GM21515 (cell line): ENCODE results near the gene CRB2.

Source experiments
- ATAC-seq: cut with Tn5 transposase; IDR thresholded peaks from one replicate; pipeline ENCODE4 v1.9.1; 2021; ENCODE audit not compliant: unreplicated experiment

The CRB2 gene

DNA sequence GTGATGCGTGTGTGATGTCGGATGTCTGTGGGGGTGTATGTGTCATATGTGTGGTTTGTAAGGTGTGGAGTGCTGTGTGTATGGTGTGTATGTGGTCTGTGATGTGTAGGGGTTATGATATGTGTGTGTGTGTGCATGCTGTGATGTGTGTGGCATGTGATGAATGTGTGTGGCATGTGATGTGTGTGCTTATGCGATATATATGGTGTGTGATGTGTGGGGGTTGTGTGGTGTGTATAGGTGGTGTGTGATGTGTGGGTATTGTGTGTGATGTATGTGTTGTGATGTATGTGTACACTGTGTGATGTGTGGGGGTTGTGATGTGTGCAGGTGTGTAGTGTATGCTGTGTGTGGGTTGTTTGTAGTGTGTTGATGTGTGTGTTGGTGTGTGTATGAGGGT, 9.2 kb upstream of the CRB2 start:
- no peak for ATAC-seq

DNA sequence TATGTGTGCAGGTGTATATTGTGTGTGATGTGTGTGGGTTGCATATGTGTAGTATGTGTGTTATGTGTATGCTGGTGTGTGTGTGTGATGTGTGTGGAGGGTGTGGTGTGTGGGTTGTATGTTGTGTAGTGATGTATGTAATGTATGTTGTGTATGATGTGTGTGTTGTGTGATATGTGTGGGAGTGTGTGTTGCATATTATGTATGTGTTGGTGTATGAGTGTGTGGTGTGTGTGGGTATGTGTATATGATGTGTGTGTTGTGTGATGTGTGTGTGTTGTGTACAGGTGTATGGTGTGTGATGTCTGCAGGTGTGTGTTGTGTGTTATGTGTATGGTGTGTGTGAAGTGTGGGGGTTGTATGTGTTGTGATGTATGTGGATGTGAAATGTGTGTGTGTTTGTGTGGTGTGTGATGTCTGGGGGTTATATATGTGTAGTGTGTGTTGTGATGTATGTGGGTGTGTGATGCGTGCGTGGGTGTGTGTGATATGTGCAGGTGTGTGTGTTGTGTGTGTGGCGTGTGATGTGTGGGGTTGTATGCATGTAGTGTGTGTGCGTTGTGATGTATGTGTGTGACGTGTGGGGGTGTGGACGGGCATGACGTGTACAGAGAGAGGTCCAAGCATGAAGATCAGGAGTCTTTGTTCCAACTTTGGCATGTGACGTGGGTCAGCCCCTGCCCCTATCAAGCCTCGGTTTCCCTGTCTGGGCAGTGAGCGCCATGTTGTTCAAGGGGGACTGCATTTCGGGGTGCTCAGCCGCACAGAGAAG, 8.5 kb upstream of the CRB2 start:
- ATAC-seq, result no peak

DNA sequence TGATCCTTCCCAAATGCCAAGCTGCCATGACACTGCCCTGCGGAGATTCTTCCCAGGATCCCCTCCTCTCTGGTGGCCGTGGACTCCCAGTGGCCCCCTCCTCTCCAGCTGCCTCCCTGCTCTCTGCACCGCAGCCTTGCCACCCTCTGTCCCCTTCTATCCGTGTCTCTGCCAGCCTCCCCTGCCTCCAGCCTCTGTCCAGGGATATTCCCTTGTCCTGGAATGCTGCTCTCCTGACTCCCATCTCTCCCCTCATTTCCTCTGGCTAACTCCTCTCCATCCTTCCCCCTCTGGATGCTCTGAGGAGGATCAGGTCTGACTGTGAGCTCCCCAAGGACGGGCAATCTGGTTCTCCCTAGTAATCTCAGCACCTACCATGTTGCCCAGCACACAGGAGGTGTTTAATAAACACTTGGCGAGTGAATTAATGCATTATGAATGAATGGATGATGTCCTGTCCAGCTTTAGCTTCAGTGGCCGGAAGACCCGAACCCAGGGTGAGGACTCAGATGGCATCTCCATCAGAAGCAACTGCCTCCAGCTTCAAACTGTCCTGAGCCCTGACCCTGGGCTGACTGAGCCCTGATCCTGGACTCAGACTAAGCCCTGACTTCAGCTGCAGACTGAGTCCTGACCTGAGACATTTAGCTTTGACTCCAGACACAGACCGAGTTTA, 7.5 kb upstream of the CRB2 start:
- no peak for ATAC-seq

DNA sequence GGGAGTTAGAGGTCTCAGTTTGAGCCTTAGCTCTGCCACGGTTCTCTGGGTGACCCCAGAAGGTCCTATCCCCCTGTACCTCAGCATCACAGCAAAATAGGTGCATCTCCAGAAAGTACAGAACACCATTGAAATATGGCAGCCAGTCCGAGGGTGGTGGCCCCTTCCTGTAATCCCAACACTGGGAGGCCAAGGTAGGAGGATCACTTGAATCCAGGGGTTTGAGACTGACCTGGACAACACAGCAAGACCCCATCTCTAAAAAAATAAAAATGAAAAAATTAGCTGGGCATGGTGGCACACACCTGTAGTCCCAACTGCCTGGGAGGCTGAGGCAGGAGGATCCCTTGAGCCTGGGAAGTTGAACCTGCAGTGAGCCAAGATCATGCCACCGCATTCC, 7.0 kb upstream of the CRB2 start:
- ATAC-seq, result no peak

DNA sequence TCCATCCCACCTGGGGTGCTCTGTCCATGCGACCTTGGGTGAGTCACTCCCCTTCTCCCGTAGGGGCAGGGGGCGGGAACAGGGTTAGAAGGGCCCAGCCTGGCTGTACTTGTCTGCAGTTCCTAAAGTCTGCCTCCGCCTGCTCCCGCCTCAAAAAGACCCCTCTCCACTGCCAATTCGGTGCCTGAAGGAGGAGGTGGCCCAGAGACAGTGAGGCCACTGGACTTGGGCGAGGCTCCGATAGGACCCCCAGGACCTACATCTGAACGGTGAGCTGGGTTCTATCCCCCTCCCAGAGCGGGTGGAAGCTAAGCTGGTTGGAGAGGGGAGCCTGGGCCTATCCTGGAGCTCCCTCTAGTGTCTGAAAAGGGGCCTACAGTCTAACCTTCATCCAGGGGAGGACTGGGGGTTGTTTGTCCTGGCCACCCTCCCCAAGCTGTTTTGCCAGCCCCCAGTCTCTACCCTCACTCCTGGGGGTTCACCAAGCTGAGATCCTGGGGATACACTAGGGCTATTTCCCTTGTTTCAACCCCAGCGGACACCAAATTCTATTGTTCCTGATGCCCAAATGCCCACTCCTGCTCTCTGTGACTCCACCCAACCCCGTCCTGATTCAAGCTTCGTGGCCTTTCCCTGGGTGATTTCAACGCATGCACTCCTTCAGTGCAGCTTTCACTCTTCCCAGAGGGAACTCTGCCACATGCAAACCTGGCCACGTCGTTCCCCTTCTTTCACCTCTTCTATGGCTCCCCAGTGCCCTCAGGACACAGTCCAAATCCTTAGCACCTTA, 6.1 kb upstream of the CRB2 start:
- ATAC-seq, result no peak

- ATAC-seq, result no peak
Observed at GRCh38 chr9:123350590-123351310, 5.2 kb upstream of the CRB2 start.

GRCh38 chr9:123353041-123353440, 3.0 kb upstream of the CRB2 start:
- no peak for ATAC-seq

GRCh38 chr9:123353984-123354591, 1.9 kb upstream of the CRB2 start:
- no peak for ATAC-seq

- no peak for ATAC-seq
Observed at GRCh38 chr9:123354806-123355508, 1.0 kb upstream of the CRB2 start.

DNA sequence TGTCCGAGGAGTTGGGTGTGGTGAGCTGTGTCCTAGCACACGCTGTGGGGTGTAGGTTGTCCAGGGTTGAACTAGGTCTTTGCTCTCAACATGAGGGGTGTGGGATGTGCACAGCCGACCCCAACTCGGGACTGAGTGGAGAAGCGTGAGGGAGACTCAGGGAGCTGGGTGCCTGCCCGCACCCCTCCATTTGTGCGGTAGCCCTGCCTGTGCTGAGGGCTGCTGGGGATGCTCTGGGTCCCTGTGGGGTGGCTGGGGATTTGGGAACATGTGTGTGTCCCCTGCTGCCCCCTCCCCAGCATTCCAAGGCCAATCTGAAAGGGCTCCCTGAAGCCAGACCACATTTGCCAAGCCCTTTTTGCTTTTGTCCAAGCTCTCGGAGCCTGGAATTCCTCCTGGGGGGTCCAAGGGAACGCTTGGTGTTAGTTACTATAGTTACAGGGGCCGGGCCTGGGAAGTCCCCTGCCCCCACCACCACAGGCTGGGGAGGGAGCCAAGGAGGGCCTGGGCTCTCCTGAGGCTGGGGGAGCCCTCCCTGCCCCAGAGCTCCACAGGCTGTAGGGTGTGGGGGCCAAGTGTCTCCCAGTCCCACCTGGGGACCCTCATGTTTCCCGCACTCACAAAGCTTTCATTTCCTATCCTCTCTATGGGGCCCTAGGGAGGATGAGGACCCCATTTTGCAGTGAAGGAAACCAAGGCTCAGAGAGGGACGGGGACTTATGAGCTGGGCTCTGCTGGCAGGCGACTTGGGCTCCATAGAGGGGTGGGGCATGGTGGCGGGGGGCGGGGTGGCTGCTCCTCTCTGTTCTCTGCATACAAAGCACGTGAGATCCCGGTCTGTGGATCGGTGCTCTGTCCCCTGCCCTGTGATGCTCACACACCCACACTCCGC, 1.1 kb downstream of the CRB2 start:
- no peak for ATAC-seq

- no peak for ATAC-seq
Observed at GRCh38 chr9:123357743-123358059, 1.7 kb downstream of the CRB2 start.

DNA sequence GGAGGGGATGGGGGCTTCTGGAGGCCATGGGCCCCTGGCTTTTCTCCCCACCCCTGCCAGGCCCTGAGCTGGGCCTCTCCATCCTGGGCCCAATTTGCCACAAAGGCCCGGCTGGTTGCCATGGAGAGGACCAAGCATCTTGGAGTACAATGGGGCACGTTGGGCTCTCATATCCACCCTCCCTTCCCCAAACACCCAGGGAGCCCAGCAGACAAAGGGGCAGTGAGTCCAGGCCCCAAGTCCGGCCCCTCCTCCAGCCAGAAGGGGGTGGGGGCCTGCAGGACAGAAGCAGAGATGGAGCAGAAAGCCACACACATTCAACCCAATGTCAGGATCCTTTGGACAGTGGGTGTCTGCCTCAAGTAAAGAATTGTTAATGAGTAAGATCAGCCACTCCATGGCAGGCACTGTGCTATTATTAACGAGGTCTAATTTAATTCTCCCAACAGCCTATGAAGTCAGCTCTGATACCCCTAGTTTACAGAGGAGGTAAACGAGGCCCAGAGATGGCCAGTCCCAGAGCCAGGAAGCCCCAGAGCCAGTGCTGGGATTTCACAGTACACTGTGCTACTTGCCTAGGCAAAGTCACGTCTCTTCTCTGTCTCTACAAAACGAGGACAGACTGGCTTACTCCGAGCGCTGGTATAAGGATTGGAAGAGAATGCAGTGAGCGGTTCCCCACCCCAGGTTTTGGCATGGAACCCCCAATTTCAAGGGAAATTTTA, 2.3 kb downstream of the CRB2 start:
- no peak for ATAC-seq

GRCh38 chr9:123359106-123359505, 3.1 kb downstream of the CRB2 start:
- ATAC-seq, result no peak

- no peak for ATAC-seq
Observed at GRCh38 chr9:123359546-123359945, 3.5 kb downstream of the CRB2 start.

GRCh38 chr9:123360161-123361085, 4.4 kb downstream of the CRB2 start:
- ATAC-seq, result no peak

- no peak for ATAC-seq
Observed at GRCh38 chr9:123361086-123361730, 5.2 kb downstream of the CRB2 start.
